Glutamatergic neuron (in vitro differentiated cells): ENCODE measurements around the gene IKZF3. TPM values are rescaled to one million over a fixed set of nuclear protein-coding genes. Genes with fewer than 3 reads are reported as not detected.

Experiments
- DNase-seq: peaks from one replicate; pipeline ENCODE4 v3.0.0; 2022
- H3K27ac Mint-ChIP-seq: one replicate; pipeline ENCODE4 v1.8.0; 2020; ENCODE audit warnings: mild to moderate bottlenecking, mixed read lengths, inconsistent platforms; ENCODE audit not compliant: unreplicated experiment
- H3K27me3 Mint-ChIP-seq: one replicate; pipeline ENCODE4 v1.8.0; 2020; ENCODE audit warnings: mild to moderate bottlenecking, moderate library complexity, mixed read lengths, inconsistent platforms; ENCODE audit not compliant: unreplicated experiment
- H3K36me3 Mint-ChIP-seq: one replicate; pipeline ENCODE4 v1.8.0; 2020; ENCODE audit warnings: mild to moderate bottlenecking, mixed read lengths, inconsistent platforms; ENCODE audit not compliant: unreplicated experiment
- H3K4me1 Mint-ChIP-seq: one replicate; pipeline ENCODE4 v1.8.0; 2020; ENCODE audit warnings: mild to moderate bottlenecking, low read depth, mixed read lengths, inconsistent platforms; ENCODE audit not compliant: unreplicated experiment
- H3K4me3 Mint-ChIP-seq: one replicate; pipeline ENCODE4 v1.8.0; 2020; ENCODE audit warnings: mild to moderate bottlenecking, mixed read lengths, inconsistent platforms; ENCODE audit not compliant: unreplicated experiment
- H3K9me3 Mint-ChIP-seq: one replicate; pipeline ENCODE4 v1.8.0; 2020; ENCODE audit warnings: mild to moderate bottlenecking, moderate library complexity, mixed read lengths, inconsistent platforms; ENCODE audit not compliant: unreplicated experiment
- CTCF ChIP-seq: fragments of 200-600 bp; sonication (generic); IDR thresholded peaks from one replicate; pipeline ENCODE4 v1.5.0; 2021; ENCODE audit not compliant: partially characterized antibody, unreplicated experiment
- total RNA-seq: library from RNA; stranded (reverse); fragmentation: NEBNext Ultra II Directional; extraction: Animal tissue kit (Norgen Biotek cat#: 25700); gene quantifications from one replicate; pipeline ENCODE4 v1.2.1, GENCODE V29; 2021; ENCODE audit not compliant: unreplicated experiment

The IKZF3 gene
- total RNA-seq, 1 donor from 2014 or later = not detected

GRCh38 chr17:39781861-39782213, 82.3 kb downstream of the IKZF3 start:
- H3K27me3 Mint-ChIP-seq = no peaks in the 10 kb centered on the region
- H3K9me3 Mint-ChIP-seq = no peaks in the 10 kb centered on the region
- DNase-seq = no peak
- H3K4me1 Mint-ChIP-seq = no peaks in the 10 kb centered on the region
- H3K27ac Mint-ChIP-seq = no peak overlapping the region
- no peaks in the 10 kb centered on the region for H3K36me3 Mint-ChIP-seq
- no peak for TF ChIP-seq CTCF
- H3K4me3 Mint-ChIP-seq = no peak overlapping the region

- DNase-seq = no peak
- H3K27me3 Mint-ChIP-seq = no peaks in the 10 kb centered on the region
- no peak overlapping the region for H3K4me3 Mint-ChIP-seq
- TF ChIP-seq CTCF = no peak
- no peaks in the 10 kb centered on the region for H3K9me3 Mint-ChIP-seq
- H3K4me1 Mint-ChIP-seq = no peaks in the 10 kb centered on the region
- H3K36me3 Mint-ChIP-seq = no peaks in the 10 kb centered on the region
- no peak overlapping the region for H3K27ac Mint-ChIP-seq
Observed at GRCh38 chr17:39781031-39781860, 82.9 kb downstream of the IKZF3 start.

GRCh38 chr17:39777534-39778365, 86.4 kb downstream of the IKZF3 start:
- H3K36me3 Mint-ChIP-seq = no peaks in the 10 kb centered on the region
- no peaks in the 10 kb centered on the region for H3K4me1 Mint-ChIP-seq
- TF ChIP-seq CTCF = no peak
- no peak for DNase-seq
- H3K27ac Mint-ChIP-seq = no peak overlapping the region
- H3K9me3 Mint-ChIP-seq = no peaks in the 10 kb centered on the region
- no peak overlapping the region for H3K4me3 Mint-ChIP-seq
- H3K27me3 Mint-ChIP-seq = no peaks in the 10 kb centered on the region

- Mint-ChIP-seq H3K4me1 (peaks cover 1% of the 10 kb centered on the region), H3K36me3 (no peaks in the 10 kb centered on the region), H3K4me3 (no peak overlapping the region), H3K27ac (no peak overlapping the region), H3K9me3 (no peaks in the 10 kb centered on the region), H3K27me3 (peaks cover 2% of the 10 kb centered on the region)
- TF ChIP-seq CTCF = no peak
- no peak for DNase-seq
Observed at GRCh38 chr17:39776252-39776651, 87.9 kb downstream of the IKZF3 start.

- no peaks in the 10 kb centered on the region for H3K36me3 Mint-ChIP-seq
- no peaks in the 10 kb centered on the region for H3K9me3 Mint-ChIP-seq
- peaks cover 1% of the 10 kb centered on the region for H3K4me1 Mint-ChIP-seq
- peaks cover 2% of the 10 kb centered on the region for H3K27me3 Mint-ChIP-seq
- no peak for DNase-seq
- H3K4me3 Mint-ChIP-seq = no peak overlapping the region
- H3K27ac Mint-ChIP-seq = no peak overlapping the region
- TF ChIP-seq CTCF = no peak
Observed at GRCh38 chr17:39775031-39775430, 89.1 kb downstream of the IKZF3 start.
